Measurements from ENCODE around the gene FYN.

- no peak for TF ChIP-seq EZH2 (IDR thresholded peaks at IDR 0.05; ENCODE audit: insufficient read depth, poor library complexity, severe bottlenecking)
- TF ChIP-seq EZH2phosphoT487 (IDR thresholded peaks at IDR 0.05; ENCODE audit: insufficient read depth, low read depth), result no peak
Observed at GRCh38 chr6:111911428-111911827, 38.2 kb upstream of the FYN start.
